GM18951 (cell line): ENCODE results near the gene ZNF280B.
"Not testable (repeated sequence)": the region's sequence is repeated elsewhere in the genome, so short reads cannot be mapped to it uniquely, and the experiment has no call there.

Experiments
- POLR2A ChIP-seq: IDR thresholded peaks from 4 replicates; pipeline ENCODE4 v1.6.1; 2011; ENCODE audit warnings: mild to moderate bottlenecking; ENCODE audit not compliant: insufficient read length, insufficient read depth; ENCODE audit errors: extremely low read depth
- in situ Hi-C: fragments of 300-500 bp; cut with MboI; formaldehyde crosslinking; loops from one replicate; pipeline ENCODE4 v1.12.0; 2022; ENCODE audit warnings: low sequenced_read_pairs, mixed read lengths, inconsistent platforms; ENCODE audit not compliant: unreplicated experiment

The ZNF280B gene

DNA sequence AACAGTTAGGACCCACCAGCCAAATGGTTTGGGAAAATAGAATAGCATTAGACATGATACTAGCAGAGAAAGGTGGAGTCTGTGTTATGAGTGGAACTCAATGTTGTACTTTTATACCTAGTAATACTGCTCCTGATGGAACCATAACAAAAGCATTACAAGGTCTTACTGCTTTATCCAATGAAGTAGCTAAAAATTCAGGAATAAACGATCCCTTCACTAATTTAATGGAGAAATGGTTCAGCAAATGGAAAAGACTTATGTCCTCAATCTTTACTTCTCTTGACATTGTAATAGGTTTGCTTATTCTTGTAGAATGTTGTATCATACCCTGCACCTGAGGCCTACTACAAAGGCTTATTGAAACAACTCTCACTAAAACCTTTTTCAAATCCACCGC lies 50.2 kb downstream of the ZNF280B start:
- in situ Hi-C loops: no loop called here
- TF ChIP-seq POLR2A: no peak

DNA sequence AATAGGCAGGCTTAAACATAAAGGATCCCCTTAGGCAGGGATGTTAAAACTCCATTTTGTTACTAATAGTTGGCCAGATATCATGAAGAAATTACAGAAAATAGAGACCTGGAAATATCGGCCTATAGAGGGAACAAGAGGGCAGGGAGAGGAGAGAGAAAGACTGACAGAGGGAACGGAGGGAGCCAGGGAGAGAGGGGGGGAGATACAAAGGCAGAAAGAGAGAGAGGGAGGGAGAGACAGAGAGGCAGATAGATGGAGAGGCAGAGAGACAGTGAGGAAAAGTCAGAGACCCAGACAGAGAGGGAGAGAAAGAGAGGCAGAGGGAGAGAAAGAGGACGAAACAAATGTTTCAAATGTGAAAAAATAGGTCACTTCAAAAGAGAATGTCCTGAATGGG lies 53.5 kb downstream of the ZNF280B start:
- no peak for TF ChIP-seq POLR2A
- in situ Hi-C loops: no loop called here

DNA sequence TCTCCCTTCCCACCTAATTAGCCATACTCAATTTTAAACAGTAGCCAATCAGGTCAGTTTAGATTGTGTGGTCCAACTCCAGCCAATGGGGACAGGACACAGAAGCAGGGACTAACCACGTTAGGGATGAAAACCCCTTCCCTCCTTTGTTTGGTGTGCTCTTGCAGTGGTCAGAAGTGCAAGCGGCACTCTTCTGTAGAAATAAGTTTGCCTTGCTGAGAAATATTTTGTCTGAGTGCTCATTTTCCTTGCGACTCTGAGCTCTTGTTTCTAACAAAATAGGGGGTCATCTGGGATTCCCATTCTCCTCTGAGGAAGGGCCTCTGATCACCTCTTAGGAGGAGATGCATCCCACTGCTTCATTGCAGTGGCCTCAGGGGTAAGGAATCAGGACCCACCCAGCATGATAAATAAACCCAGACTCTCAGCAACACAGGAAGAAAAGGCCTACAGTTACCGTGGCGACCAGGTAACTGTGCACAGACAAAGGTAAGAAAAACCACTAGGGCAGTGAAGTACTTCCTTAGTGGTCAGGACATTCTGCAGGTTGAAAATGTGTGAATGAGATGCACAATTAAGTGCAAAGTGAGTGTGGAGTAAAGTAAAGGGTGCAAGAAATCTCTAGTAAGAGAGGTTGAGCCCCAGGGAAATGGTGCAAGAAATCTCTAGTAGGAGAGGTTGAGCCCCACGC lies 55.4 kb downstream of the ZNF280B start:
- in situ Hi-C loops: no loop called here
- no peak for TF ChIP-seq POLR2A

DNA sequence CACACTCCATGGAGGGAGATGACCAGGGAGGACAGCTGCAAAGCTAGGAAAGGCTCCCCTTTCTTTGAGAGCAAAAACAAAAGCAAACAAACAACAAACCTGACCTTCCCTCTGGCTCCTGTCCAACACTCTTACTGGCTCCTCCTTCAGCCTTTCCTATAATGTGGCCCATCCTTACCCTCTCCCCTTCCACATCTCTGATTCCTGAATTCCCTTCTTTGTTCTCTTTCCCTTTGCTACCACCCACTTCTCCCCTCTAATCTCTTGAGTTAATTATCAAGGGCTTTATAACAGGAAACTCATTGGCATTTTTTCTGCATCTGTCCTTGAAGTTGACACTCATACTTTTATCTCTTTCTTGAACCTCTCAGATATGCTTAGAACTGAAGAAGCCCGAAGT lies 56.3 kb downstream of the ZNF280B start:
- in situ Hi-C loops: no loop called here
- no peak for TF ChIP-seq POLR2A

DNA sequence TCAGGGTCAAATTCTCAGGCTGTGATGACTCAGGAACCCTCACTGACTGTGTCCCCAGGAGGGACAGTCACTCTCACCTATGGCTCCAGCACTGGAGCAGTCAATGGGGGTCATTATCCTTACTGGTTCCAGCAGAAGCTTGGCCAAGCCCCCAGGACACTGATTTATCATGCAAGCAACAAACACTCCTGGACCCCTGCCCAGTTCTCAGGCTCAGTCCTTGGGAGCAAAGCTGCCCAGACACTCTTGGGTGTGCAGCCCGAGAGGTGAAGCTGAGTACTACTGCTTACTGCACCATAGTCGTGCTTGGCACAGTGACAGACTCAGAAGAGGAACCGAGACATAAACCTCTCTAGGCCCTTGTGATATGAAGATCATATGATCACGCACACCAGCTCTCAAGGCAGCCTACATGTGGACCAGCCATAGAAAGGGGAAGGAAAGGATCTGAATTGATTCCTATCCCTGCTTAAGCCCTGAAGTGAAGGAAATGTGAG lies 58.2 kb downstream of the ZNF280B start:
- in situ Hi-C loops: no loop called here
- no peak for TF ChIP-seq POLR2A

DNA sequence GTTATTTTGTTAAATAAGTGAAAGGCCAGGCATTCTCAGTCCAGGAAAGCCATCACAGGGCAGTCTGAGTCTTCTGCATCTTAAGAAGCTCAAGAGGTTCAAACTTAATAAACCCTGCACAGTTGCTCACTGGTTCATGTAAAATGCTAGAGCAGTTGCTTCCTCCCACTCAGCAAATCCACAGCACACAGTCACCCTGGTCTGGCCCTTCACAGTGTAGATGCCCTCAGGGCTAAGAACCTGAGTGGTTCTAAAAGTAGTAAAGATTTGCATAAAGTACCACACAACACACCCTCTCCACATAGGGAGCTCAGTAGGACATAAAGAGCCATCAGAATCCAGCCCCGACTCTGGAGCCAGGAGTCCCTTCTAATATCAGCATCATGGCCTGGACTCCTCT lies 58.7 kb downstream of the ZNF280B start:
- no peak for TF ChIP-seq POLR2A
- in situ Hi-C loops: no loop called here

DNA sequence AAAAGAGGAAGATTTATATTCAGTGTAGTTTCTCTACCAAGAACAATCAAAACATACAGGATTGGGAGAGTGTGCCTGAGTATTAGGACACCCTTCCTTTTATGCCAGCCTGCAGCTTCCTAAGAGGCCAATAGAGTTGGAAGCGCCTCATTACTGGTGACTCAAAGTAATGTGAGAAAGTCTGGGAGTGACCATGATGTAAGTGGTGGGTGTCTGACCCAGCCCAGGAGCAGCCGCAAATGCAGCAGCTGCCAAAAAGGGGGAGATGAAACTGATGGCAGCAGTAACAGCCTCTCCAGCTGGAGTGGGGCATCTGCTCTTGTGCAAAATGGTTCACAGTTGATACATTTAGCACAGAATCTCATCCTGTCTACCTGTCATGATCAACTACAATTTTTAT lies 62.0 kb downstream of the ZNF280B start:
- TF ChIP-seq POLR2A: no peak

DNA sequence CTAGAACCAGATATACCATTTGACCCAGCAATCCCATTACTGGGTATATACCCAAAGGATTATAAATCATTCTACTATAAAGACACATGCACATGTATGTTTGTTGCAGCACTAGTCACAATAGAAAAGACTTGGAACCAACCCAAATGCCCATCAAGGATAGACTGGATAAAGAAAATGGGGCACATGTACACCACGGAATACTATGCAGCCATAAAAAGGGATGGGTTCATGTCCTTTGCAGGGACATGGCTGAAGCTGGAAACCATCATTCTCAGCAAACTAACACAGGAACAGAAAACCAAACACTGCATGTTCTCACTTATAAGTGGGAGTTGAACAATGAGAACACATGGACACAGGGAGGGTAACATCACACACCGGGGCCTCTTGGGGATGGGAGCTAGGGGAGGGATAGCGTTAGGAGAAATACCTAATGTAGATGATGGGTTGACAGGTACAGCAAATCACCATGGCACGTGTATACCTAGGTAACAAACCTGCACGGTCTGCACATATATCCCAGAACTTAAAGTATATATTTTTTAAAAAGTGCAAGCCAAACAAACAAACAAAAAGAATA lies 64.4 kb downstream of the ZNF280B start:
- in situ Hi-C loops: not testable (repeated sequence)

More for the DNA sequence above, 62.0 kb downstream of the ZNF280B start:
- in situ Hi-C loops: no loop called here

DNA sequence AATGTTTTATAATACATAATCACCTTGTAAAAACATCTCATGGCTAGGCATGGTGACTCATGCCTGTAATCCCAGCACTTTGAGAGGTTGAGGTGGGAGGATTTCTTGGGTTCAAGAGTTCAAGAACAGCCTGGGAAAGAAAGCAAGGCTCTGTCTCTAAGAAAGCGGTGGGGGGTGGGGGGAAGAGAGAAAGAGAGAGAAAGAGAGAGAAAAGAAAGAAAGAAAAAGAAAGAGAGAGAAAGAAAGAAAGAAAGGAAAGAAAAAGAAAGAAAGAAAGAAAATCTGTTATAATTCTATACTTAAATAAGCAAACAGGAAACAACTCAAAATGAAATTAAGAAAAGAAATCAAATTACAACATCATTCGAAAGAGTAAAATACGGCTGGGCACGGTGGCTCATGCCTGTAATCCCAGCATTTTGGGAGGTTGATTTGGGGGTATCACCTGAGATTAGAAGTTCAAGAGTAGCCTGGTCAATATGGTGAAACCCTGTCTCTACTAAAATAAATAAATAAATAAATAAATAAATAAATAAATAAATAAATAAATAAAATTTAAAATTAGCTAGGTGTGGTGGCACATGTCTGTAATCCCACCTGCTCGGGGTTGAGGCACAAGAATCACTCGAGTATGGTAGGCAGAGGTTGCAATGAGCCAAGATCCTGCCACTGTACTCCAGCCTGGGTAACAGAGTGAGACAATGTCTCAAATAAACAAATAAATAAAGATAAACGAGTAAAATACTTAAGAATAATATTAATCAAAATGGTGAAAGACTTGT lies 65.4 kb downstream of the ZNF280B start:
- in situ Hi-C loops: no loop called here
- TF ChIP-seq POLR2A: no peak

DNA sequence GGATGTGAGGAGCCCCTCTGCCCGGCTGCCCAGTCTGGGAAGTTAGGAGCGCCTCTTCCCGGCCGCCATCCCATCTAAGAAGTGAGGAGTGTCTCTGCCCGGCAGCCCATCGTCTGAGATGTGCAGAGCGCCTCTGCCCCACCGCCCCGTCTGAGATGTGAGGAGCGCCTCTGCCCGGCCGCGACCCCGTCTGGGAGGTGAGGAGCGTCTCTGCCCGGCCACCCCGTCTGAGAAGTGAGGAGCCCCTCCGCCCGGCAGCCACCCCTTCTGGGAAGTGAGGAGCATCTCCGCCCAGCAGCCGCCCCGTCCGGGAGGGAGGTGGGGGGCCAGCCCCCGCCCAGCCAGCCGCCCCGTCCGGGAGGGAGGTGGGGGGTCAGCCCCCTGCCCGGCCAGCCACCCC lies 66.9 kb downstream of the ZNF280B start:
- in situ Hi-C loops: not testable (repeated sequence)

DNA sequence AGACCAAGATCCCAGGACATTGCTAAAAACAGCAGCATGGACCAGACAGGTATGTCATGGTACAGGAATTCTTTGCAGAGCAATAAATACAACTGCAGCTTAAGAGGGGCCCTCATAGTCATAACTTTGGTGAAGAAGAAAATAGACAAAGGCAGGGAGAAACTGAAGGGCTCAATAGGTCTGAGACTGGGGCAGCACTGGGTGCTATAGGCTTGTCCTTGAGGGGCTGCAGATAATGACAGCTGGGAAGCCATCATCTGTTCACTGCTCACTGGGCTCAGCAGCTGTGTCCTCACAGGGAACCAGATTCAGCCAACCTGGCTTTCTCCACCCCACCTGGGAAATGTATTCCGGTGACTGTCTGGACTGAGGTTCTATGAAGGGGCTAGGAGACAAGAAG lies 68.4 kb downstream of the ZNF280B start:
- in situ Hi-C loops: no loop called here
- TF ChIP-seq POLR2A: no peak
